K562 treated with DMSO at 1 percent for 24 hours (cell line): ENCODE results near the gene CRX. TPM values are rescaled to one million over a fixed set of nuclear protein-coding genes. Genes with fewer than 3 reads are reported as not detected.

Source experiments
- total RNA-seq: library from RNA; unstranded; fragments of 300-600 nt; gene quantifications from 2 replicates; pipeline ENCODE4 v1.2.3, GENCODE V29; 2022; ENCODE audit warnings: low read depth; ENCODE audit not compliant: insufficient read depth

Gene CRX
- not detected in 2 replicates for total RNA-seq

GRCh38 chr19:47821460-47822020 is at the start of gene CRX:
Gene CRX, plus strand, starts transcription at chr19:47821937. Its CDS starts 12,507 bp downstream, at chr19:47834444.

GRCh38 chr19:47778049-47778953 is 43.4 kb upstream of the CRX start, which contains the start of gene SELENOW:
Gene SELENOW, plus strand, starts transcription at chr19:47778703. Its CDS starts 83 bp downstream, at chr19:47778786.

GRCh38 chr19:47804451-47804850 is 17.3 kb upstream of the CRX start, which contains the start of gene TPRX1:
Gene TPRX1, minus strand, starts transcription at chr19:47804551. Its CDS starts 12 bp downstream, at chr19:47804539.

GRCh38 chr19:47858646-47859285 is 37.0 kb downstream of the CRX start, which contains the start of gene TPRX2:
Gene TPRX2, plus strand, starts transcription at chr19:47859235. Its CDS starts 12 bp downstream, at chr19:47859247.

GRCh38 chr19:47886010-47886559 is 64.3 kb downstream of the CRX start, which contains the start of gene SULT2A1:
Gene SULT2A1, minus strand, starts transcription at chr19:47886315. Its CDS starts 58 bp downstream, at chr19:47886257.

Other genes with a start within 250 kb of the CRX start
- 0.31 and 0.42 TPM in 2 replicates for gene ZNF541, start 248.8 kb upstream of the CRX start, total RNA-seq
- gene BICRA, start 212.8 kb upstream of the CRX start, total RNA-seq = 10.7 TPM in 2 replicates
- gene EHD2, start 108.5 kb upstream of the CRX start, total RNA-seq = 51.1 and 52.3 TPM in 2 replicates
- 1,097 and 1,125 TPM in 2 replicates for gene NOP53, start 76.4 kb upstream of the CRX start, total RNA-seq
- 118 and 139 TPM in 2 replicates for gene SELENOW, start 43.2 kb upstream of the CRX start, total RNA-seq
- not detected in 2 replicates for gene TPRX1, start 17.4 kb upstream of the CRX start, total RNA-seq
- not detected in 2 replicates for gene TPRX2, start 37.3 kb downstream of the CRX start, total RNA-seq
- 0.13 TPM in 1 of 2 replicates, not detected in the other for gene SULT2A1, start 64.4 kb downstream of the CRX start, total RNA-seq
- not detected in 2 replicates for gene BSPH1, start 170.2 kb downstream of the CRX start, total RNA-seq
- 1.3 TPM in 1 of 2 replicates, not detected in the other for gene ELSPBP1, start 172.7 kb downstream of the CRX start, total RNA-seq
- not detected in 2 replicates for gene CABP5, start 222.1 kb downstream of the CRX start, total RNA-seq